GM18909 (cell line): Measurements from ENCODE around the gene PRIMA1.

Source experiments
- ATAC-seq: cut with Tn5 transposase; IDR thresholded peaks from one replicate; pipeline ENCODE4 v1.9.1; 2021; ENCODE audit warnings: mild to moderate bottlenecking; ENCODE audit not compliant: unreplicated experiment, poor library complexity

The PRIMA1 gene

DNA sequence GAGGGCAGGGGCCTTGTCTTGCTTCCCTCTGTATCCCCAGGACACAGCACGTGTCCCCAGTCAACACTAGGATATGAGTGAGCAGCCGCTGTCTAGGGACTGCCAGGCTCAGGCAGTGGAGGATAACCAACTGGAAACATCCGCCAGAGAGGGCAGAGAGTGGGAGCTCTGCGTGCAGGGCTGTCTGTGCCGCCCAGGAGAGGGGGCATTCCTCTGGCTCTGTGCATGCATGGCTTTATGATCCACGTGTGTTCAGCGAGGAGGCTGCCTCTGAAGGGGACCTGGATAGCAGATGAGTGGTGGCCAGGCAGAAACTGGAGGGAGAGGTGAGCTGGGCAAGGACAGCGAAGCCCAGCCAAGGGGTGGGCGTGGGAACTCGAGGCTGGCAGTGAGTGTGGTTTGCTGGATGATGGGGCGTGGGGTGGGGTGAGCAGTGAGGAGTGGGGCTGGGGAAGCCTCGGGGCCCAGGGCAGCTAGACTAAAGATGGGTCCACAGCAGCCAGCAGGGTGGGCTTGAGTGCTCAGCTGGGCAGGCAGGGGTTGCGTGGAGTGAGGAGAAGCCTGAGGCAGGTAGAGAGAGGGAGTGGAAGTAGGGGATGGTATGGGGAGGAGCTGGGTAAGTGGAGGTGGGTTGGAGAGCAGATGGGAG is 72.9 kb downstream of the PRIMA1 start:
- ATAC-seq = no peak

GRCh38 chr14:93714605-93715004 is 73.7 kb downstream of the PRIMA1 start:
- no peak for ATAC-seq

GRCh38 chr14:93713726-93714405 is 74.4 kb downstream of the PRIMA1 start:
- ATAC-seq = no peak

- no peak for ATAC-seq
Measured at GRCh38 chr14:93712838-93713724, 75.2 kb downstream of the PRIMA1 start.

- no peak for ATAC-seq
Measured at GRCh38 chr14:93712079-93712837, 76.0 kb downstream of the PRIMA1 start.

GRCh38 chr14:93709249-93709648 is 79.0 kb downstream of the PRIMA1 start:
- ATAC-seq = no peak

- no peak for ATAC-seq
Measured at GRCh38 chr14:93708800-93709199, 79.5 kb downstream of the PRIMA1 start.

- no peak for ATAC-seq
Measured at GRCh38 chr14:93708311-93708734, 80.0 kb downstream of the PRIMA1 start.

DNA sequence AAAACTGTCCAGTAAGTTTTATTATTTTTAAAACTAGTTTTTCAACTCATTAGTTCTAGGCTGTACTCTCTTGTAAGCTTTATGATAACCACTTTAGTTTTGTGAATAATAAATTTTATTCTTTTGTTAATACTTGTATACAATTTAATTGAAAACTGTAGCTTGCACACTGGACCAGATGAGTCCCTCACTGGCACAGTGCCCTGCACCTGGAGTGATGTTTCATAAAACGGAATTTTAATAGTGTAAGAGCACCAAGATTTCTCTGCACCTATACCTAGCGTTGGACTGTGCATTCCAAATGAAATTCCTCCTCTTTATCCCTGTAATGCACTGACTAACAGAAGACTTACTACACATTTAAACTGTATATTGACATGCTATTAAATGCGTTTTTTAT is 80.8 kb downstream of the PRIMA1 start:
- no peak for ATAC-seq

GRCh38 chr14:93706360-93706955 is 81.8 kb downstream of the PRIMA1 start:
- ATAC-seq = no peak

DNA sequence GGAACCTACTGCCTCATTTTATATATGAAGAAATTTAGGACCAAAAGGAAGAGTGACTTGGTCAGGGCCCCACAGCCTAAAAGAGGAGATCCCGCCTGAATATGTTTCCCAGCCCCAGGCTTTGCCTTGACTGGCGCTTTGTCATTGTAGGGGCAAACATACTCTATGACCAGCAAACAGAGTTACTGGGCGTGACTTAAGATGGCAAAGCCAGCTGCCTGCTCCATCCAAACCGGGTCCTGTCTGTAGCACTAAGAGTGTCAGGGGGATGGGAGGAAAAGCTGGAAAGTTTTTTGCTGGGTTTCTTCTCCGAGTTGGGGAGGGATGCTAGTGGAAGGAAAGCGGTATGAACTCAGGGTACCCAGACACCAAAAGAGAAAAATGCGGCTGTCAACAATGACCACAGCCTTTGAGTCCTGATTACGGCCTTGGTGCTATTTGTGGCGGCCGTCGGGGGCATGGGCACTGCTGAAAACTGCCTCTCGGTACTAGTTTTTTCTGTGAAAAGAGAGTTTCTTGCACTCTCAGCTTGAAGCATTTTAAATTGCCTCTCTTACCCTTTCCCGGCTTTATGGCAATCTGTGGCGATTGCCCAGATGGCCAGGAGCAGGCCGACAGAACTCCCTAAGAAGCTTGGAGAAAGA is 82.7 kb downstream of the PRIMA1 start:
- ATAC-seq = no peak

- no peak for ATAC-seq
Measured at GRCh38 chr14:93703941-93704340, 84.3 kb downstream of the PRIMA1 start.

GRCh38 chr14:93702946-93703345 is 85.3 kb downstream of the PRIMA1 start:
- no peak for ATAC-seq

GRCh38 chr14:93701562-93701961 is 86.7 kb downstream of the PRIMA1 start:
- ATAC-seq = no peak

GRCh38 chr14:93700928-93701327 is 87.4 kb downstream of the PRIMA1 start:
- no peak for ATAC-seq

GRCh38 chr14:93693914-93694313 is 94.4 kb downstream of the PRIMA1 start:
- no peak for ATAC-seq

- ATAC-seq = no peak
Measured at GRCh38 chr14:93691042-93691780, 97.1 kb downstream of the PRIMA1 start.

GRCh38 chr14:93690146-93690545 is 98.1 kb downstream of the PRIMA1 start:
- ATAC-seq = no peak

- no peak for ATAC-seq
Measured at GRCh38 chr14:93688820-93689219, 99.5 kb downstream of the PRIMA1 start.
